A549 (cell line): Measurements from ENCODE around the gene MLLT3. TPM values are rescaled to one million over a fixed set of nuclear protein-coding genes. Genes with fewer than 3 reads are reported as not detected.

Experiments used
- ATAC-seq, 2 experiments: fragments of 200-7000 bp in 1 of 2; fragments of >200 bp in 1 of 2; cut with Nextera tagmentation in 1 of 2; cut with Tn5 transposase in 1 of 2; 3 replicates each; pipeline versions ENCODE4 v1.8.0 to v1.9.1; 2018 to 2020; ENCODE audit warnings: mild to moderate bottlenecking in 1 of 2, moderate library complexity in 1 of 2
- CTCF ChIA-PET: fragments of 300-600 bp; sonication (Branson Sonifier 250); formaldehyde crosslinking; extraction: SDS; loops from one replicate; lab custom pipeline; 2021; ENCODE audit warnings: antibody characterized with exemption, inconsistent platforms; lab: Yijun Ruan, JAX
- POLR2A ChIA-PET: fragments of 350-600 bp; formaldehyde crosslinking; extraction: SDS; loops from one replicate; lab custom pipeline; 2021; ENCODE audit warnings: antibody characterized with exemption, inconsistent platforms; lab: Yijun Ruan, JAX
- DNase-seq, 2 experiments: peaks; one replicate each; pipeline versions ENCODE4 v3.0.0 to v3.0.0-alpha.2; 2011 to 2016; ENCODE audit warnings: low read depth in 1 of 2, low spot score in 1 of 2
- FAIRE-seq: peaks from 2 replicates; lab custom pipeline; 2011; peaks lifted over from hg19 to GRCh38; lab: Jason Lieb, UNC
- H3K27ac ChIP-seq, 2 experiments: fragments of >200 bp; sonication (Bioruptor Twin); formaldehyde crosslinking; 3 replicates each; pipeline ENCODE4 v1.5.1; 2016 to 2017
- H3K4me1 ChIP-seq: fragments of >200 bp; sonication (Bioruptor Twin); formaldehyde crosslinking; 3 replicates; pipeline ENCODE4 v1.6.1; 2016
- H3K4me2 ChIP-seq: fragments of >200 bp; sonication (Bioruptor Twin); formaldehyde crosslinking; 3 replicates; pipeline ENCODE4 v1.6.1; 2016
- H3K4me3 ChIP-seq: fragments of >200 bp; sonication (Bioruptor Twin); formaldehyde crosslinking; 3 replicates; pipeline ENCODE4 v1.5.1; 2016
- H3K9me3 ChIP-seq: fragments of >200 bp; sonication (Bioruptor Twin); formaldehyde crosslinking; 3 replicates; pipeline ENCODE4 v1.6.1; 2016
- BHLHE40 ChIP-seq: IDR thresholded peaks from 2 replicates; pipeline ENCODE4 v1.6.1; 2012; ENCODE audit warnings: low read depth, low read length, inconsistent platforms
- CEBPB ChIP-seq, 2 experiments: fragments of >200 bp in 1 of 2; sonication (Bioruptor Twin) in 1 of 2; formaldehyde crosslinking in 1 of 2; IDR thresholded peaks; 2 replicates each; pipeline ENCODE4 v1.6.1; 2012 to 2016
- EHF ChIP-seq: fragments of 250-450 bp; sonication (Bioruptor Pico); IDR thresholded peaks from 2 replicates; pipeline ENCODE4 v1.5.0; 2020; ENCODE audit warnings: mild to moderate bottlenecking
- FOXS1 ChIP-seq: fragments of 250-450 bp; sonication (Bioruptor Pico); IDR thresholded peaks from 2 replicates; pipeline ENCODE4 v1.5.0; 2020; ENCODE audit warnings: mild to moderate bottlenecking, moderate library complexity
- HOXB13 ChIP-seq: fragments of 250-450 bp; sonication (Bioruptor Pico); IDR thresholded peaks from 2 replicates; pipeline ENCODE4 v1.5.0; 2020; ENCODE audit warnings: low read depth, mild to moderate bottlenecking, moderate library complexity
- HOXB5 ChIP-seq: fragments of 250-450 bp; sonication (Bioruptor Pico); IDR thresholded peaks from 2 replicates; pipeline ENCODE4 v1.5.0; 2020; ENCODE audit warnings: mild to moderate bottlenecking, moderate library complexity
- JUN ChIP-seq, 2 experiments: fragments of >200 bp; sonication (Bioruptor Twin); formaldehyde crosslinking; IDR thresholded peaks; 2 replicates in 1 of 2; 3 replicates in 1 of 2; pipeline ENCODE4 v1.6.1; 2016 to 2017
- JUNB ChIP-seq: fragments of >200 bp; sonication (Bioruptor Twin); formaldehyde crosslinking; IDR thresholded peaks from 2 replicates; pipeline ENCODE4 v1.6.1; 2016
- KDM5A ChIP-seq: fragments of 200-600 bp; sonication (generic); IDR thresholded peaks from 2 replicates; pipeline ENCODE4 v1.6.1; 2016; ENCODE audit warnings: antibody characterized with exemption, mild to moderate bottlenecking
- MAFK ChIP-seq: fragments of 450-650 bp; IDR thresholded peaks from 2 replicates; pipeline ENCODE4 v1.6.1; 2014; ENCODE audit not compliant: partially characterized antibody
- NFE2L2 ChIP-seq: fragments of 150-350 bp; conservative IDR thresholded peaks from 2 replicates; pipeline ENCODE4 v1.6.1; 2014; ENCODE audit warnings: low read length
- POLR2A ChIP-seq: IDR thresholded peaks from 2 replicates; pipeline ENCODE4 v1.6.1; 2012; ENCODE audit warnings: mild to moderate bottlenecking, low read length
- SMC3 ChIP-seq: fragments of >200 bp; sonication (Bioruptor Twin); formaldehyde crosslinking; IDR thresholded peaks from 3 replicates; pipeline ENCODE4 v1.6.1; 2018; ENCODE audit warnings: inconsistent platforms
- WGBS: methylation state at CpG from one replicate; pipeline ENCODE4 v1.1.6; 2017; ENCODE audit errors: missing lambda C conversion rate; 5-methylcytosine and 5-hydroxymethylcytosine counted together
- polyA plus RNA-seq, 4 experiments: library from polyadenylated mRNA; depleted of rRNA in 3 of 4; stranded (reverse); fragments of >200 nt; fragmentation: RNase III in 1 of 4; extraction: RNeasy Plus Mini Kit Qiagen cat#74134 plus additional on column Dnase treatment in 1 of 4; gene quantifications; 2 replicates in 3 of 4; 3 replicates in 1 of 4; pipeline ENCODE4 v1.2.3, GENCODE V29; 2011 to 2017
- small RNA-seq, 6 experiments: library from RNA; depleted of rRNA; stranded (forward); fragments of <200 nt; gene quantifications; one replicate each; pipeline ENCODE3, GENCODE V24; 2012
- TF ChIP-seq, protein P1 (sequence below): IDR thresholded peaks from 2 replicates; pipeline ENCODE4 v1.6.1; 2012
- TF ChIP-seq, protein P2 (sequence below): fragments of >200 bp; sonication (Bioruptor Twin); formaldehyde crosslinking; IDR thresholded peaks from 2 replicates; pipeline ENCODE4 v1.6.1; 2016

Gene MLLT3
- polyA plus RNA-seq, 2 of the 4 experiments (the other 2 are of a cell fraction), result 14.3 to 47.6 TPM

DNA sequence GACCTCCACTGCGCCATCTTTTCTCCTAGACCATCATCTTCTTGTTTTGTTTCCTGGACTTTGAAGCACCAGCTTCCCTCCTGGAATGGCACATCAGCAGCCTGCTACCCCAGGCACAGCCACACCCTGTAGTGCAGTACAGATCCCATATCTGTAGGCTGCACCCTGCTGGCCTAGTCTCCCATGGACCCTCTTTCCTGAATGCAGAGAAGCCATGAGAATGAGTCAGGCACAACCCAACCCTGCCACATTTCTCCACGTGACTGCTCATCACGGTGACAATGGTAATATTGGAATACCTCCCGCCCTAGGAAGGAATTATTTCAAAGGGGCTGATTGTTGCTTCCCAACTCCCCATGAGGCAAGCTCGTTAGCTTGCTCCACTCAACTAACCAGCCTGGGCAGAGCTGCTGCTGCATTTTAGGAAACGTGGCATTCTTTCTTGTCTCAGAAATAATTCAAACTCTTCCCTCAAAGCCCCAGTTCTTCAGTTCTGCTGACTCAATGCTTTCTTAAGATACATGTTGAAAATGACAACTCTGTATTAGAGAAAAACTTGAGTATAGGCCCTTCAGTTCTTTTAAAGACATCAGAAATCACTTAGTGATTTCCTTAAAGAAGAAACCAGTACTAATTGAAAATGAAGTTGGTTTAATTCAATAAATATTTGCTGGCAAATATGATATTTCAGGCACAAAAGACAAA, 328.1 kb downstream of the MLLT3 start:
- Histone ChIP-seq H3K4me3 (no peak overlapping the region), H3K4me1 (no peaks in the 10 kb centered on the region), H3K27ac (no peak overlapping the region), H3K4me2 (no peak overlapping the region), H3K9me3 (no peaks in the 10 kb centered on the region)
- CTCF ChIA-PET, result no interaction called here
- FAIRE-seq (no peak), DNase-seq (no peak), ATAC-seq (peak in 1 of 2 experiments; percentile 31; a peak in 1 of 6 replicates)
- 43% methylated on average over 6 of the region's 6 CpGs for WGBS
- POLR2A ChIA-PET, result no interaction called here
- TF ChIP-seq BHLHE40 (no peak), FOXS1 (CRISPR knock-in tag) (no peak), MAFK (peak; percentile 34)

DNA sequence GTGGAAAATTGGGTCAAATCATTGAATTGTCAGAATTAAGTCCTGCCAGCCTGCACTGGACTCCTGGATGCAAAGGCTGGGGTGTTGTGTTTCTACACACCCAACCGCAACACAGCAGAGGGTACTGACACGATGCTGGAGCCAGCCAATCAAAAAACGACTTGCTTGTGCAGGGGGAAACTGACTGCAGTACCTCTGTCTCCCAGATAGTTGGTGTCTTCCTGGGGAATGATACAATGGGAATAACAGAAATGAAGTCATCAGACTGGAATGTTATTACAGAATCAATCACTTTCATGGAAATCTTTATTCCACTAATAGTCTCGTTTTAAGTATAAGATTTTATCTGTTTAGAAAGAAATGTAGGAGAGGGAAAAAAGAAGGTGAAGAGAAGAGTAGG, 330.3 kb downstream of the MLLT3 start:
- FAIRE-seq (no peak), DNase-seq (peak; percentile 46 to 66)

More for the DNA sequence above, 330.3 kb downstream of the MLLT3 start:
- POLR2A ChIA-PET, result no interaction called here
- peak; percentile 77 to 90; a peak in 5 of 6 replicates for ATAC-seq
- CTCF ChIA-PET, result no interaction called here
- no peak overlapping the region for H3K27ac ChIP-seq
- no peaks in the 10 kb centered on the region for H3K4me1 ChIP-seq
- no peaks in the 10 kb centered on the region for H3K9me3 ChIP-seq
- no peak overlapping the region for H3K4me2 ChIP-seq
- H3K4me3 ChIP-seq, result no peak overlapping the region
- TF ChIP-seq KDM5A (no peak), CEBPB (IDR thresholded peaks at IDR 0.05) (no peak), POLR2A (no peak), NFE2L2 (no peak), HOXB13 (CRISPR knock-in tag) (no peak), HOXB5 (CRISPR knock-in tag) (no peak), SMC3 (no peak), JUNB (no peak), JUN (IDR thresholded peaks at IDR 0.05) (no peak), EHF (CRISPR knock-in tag) (no peak)
- TF ChIP-seq, protein P1, sequence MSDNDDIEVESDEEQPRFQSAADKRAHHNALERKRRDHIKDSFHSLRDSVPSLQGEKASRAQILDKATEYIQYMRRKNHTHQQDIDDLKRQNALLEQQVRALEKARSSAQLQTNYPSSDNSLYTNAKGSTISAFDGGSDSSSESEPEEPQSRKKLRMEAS, result no peak
- TF ChIP-seq, protein P2, sequence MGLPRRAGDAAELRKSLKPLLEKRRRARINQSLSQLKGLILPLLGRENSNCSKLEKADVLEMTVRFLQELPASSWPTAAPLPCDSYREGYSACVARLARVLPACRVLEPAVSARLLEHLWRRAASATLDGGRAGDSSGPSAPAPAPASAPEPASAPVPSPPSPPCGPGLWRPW, result no peak
- 27% methylated on average over 4 of the region's 4 CpGs for WGBS

Small RNAs within 50 kb of the gene (small RNA-seq; reads per million reads assigned to genes)
- gene MIR4473 (1.1 to 29.9 (median 19.1) reads per million in 6 experiments), gene MIR4474 (0.08 to 12.3 (median 6.4) reads per million in 6 experiments), gene RNU4-26P (0 reads per million in 6 experiments)

Other genes with a start within 250 kb of the MLLT3 start
- gene FOCAD, start 61.8 kb upstream of the MLLT3 start, polyA plus RNA-seq (2011; rRNA removed), result 53.8 and 71.7 TPM in 2 replicates
- gene FOCAD, start 61.8 kb upstream of the MLLT3 start, polyA plus RNA-seq (2017; fragmentation: RNase III; extraction: RNeasy Plus Mini Kit Qiagen cat#74134 plus additional on column Dnase treatment), result 21.7 to 23.1 TPM (median 22.0 TPM) in 3 replicates